GM21717 (cell line): ENCODE results near the gene SMARCC2.
"Not testable (repeated sequence)": the region's sequence is repeated elsewhere in the genome, so short reads cannot be mapped to it uniquely, and the experiment has no call there.

Experiments used
- ATAC-seq: cut with Tn5 transposase; IDR thresholded peaks from one replicate; pipeline ENCODE4 v1.9.1; 2021; ENCODE audit warnings: mild to moderate bottlenecking, moderate library complexity; ENCODE audit not compliant: unreplicated experiment

The SMARCC2 gene

DNA sequence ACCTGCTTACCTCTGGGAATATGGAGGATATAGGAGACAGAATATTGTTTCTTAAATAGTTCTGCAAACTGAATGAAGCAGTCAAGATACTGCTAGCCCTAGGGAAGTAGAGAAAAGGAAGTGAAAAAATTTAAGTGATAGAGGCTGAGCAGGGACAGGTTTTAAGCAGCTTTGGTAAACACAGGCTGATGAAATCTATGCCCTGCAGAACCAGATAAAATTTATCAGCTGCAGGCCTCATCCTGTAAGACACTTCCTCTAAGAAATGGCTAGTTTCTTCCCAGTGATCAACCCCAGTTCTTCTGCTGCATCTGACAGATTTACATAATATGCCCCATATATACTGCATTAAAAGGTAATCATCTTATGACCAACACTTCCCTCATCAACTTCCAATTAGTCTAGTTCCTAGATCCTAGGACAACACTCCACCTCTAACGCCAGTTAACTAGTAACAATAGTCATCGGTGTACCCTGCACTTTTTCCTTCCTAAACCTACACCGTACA, 62.5 kb downstream of the SMARCC2 start:
- no peak for ATAC-seq

DNA sequence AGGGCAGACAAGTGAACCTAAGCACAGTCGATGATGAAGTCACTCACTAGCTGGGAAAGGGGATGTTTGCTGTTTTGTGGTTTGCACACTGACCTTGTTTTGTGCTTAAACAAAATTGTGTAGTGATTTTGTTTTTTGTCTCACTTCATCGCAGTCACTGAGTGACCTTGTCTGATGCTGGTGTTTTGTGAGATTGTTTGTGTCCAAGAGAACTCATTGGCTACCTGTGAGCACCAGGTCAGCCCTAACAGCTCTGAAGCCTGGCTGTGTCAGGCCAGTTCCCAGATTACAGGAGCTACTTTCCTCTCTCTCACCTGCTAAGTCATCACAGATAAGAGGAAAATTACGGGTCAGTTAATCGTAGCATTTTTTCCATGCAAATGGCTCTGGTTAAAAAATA, 65.2 kb downstream of the SMARCC2 start:
- no peak for ATAC-seq

DNA sequence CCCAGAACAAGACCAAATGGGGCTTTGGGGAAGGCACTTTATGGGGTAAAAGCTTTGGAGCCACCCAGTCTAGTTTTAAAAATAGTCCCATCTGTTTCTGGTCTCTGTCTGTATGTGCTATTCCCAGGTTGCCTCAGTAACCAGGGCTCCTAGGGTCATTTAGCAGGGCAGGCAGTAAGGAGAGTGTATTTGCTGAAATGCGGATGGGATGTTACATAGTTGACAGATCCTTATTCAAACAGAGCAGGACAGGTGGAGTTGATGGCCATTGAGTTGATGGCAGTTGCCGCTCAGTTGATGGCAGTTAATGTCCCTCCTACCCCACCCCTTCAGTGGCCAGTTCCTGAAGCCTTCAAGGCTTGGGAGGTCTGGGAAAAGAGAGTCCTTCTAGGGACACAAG, 66.6 kb downstream of the SMARCC2 start:
- ATAC-seq, result no peak

DNA sequence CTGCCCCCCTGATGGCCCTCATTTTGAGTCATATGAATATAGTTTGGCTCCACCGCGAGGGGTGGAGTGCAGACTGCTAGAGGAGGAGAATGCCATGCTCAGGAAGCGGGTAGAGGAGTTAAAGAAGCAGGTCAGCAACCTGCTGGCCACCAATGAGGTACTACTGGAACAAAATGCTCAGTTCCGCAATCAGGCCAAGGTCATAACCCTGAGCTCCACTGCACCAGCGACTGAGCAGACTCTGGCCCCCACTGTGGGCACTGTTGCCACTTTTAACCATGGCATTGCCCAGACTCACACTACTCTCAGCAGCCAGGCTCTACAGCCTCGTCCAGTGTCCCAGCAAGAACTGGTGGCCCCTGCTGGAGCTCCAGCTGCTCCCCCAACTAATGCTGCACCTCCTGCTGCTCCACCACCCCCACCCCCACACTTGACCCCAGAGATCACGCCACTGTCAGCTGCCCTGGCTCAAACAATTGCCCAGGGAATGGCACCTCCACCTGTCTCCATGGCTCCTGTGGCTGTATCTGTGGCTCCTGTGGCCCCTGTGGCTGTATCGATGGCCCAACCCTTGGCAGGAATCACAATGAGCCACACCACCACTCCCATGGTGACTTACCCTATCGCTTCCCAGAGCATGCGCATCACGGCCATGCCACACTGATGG, 67.9 kb downstream of the SMARCC2 start:
- no peak for ATAC-seq

DNA sequence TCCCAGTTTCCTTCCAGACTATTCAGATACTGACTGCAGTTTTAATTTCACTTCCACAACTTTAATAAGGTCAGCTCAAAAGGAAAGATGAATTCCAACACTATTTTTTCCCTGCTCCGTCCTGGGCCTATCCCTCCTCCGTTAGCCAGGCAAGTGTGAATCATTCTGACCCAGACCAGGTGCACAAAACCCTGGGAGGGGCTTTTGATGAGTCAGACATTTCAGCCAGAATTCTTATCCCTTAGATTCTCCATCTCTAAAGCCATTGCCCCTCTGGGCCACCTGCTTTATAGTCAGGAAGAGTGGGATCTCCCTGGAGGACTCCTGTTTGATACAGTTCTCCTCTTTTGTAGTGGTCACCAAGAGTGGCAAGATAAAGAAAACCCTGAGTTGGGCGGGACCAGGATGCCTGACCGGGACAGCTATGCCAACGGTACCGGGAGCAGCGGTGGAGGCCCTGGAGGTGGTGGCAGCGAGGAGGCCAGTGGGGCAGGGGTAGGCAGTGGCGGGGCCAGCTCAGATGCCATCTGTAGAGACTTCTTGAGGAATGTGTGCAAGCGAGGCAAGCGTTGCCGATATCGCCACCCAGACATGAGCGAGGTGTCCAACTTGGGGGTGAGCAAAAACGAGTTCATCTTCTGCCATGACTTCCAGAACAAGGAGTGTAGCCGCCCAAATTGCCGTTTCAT, 69.0 kb downstream of the SMARCC2 start:
- no peak for ATAC-seq

DNA sequence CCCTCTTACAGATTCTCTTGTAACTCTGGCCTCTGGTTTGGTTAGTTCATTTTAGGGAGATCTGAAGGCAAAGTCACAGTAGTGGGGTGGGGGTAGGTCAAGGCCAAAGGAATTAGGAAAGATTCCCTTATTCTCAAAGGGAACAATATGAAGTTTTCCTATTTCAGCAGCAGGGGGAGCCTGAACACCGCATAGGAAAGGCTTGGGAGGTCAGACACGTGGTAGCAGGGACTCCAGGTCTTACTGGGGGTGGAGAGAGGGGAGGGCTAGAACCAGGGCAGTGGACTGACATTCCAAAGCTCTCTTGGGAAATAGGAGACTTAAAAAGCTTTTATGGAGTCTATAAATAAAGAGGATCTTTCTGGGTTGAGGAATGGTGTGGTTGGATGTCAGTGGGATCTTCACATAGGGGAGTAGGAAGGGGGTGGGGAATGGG, 69.9 kb downstream of the SMARCC2 start:
- ATAC-seq, result no peak

DNA sequence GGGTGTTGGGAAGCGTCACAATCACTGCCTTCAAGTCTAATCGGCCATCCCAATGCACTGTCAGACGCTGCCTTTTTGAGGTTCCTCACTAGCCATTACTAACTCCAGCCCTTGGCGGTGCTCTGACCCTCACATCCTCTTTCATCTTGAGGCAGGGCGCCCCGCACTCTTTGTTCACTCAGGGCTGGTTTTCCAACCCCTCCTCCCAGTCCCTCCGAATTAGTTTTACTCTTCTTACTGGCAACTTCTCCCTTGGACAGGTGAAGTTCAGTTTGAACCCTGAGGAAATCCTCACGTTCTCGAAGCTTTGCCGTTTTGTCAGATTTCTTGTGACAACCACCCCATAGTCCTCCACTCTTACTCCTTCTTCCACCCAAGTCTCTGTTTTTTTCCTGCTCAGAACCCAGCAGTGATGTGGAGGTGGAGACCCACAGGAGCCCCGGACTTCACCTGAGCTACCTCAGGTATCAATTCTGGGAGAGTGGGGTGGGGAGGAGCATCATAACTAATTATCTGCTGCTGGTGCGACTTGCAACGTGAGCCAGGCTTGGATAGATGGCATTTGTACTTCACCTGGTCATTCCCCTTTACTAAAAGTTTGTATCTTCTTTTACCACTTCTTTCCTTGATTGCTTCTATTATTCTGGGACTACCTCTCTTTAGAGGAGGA, 70.5 kb downstream of the SMARCC2 start:
- ATAC-seq, result peak; percentile 2

DNA sequence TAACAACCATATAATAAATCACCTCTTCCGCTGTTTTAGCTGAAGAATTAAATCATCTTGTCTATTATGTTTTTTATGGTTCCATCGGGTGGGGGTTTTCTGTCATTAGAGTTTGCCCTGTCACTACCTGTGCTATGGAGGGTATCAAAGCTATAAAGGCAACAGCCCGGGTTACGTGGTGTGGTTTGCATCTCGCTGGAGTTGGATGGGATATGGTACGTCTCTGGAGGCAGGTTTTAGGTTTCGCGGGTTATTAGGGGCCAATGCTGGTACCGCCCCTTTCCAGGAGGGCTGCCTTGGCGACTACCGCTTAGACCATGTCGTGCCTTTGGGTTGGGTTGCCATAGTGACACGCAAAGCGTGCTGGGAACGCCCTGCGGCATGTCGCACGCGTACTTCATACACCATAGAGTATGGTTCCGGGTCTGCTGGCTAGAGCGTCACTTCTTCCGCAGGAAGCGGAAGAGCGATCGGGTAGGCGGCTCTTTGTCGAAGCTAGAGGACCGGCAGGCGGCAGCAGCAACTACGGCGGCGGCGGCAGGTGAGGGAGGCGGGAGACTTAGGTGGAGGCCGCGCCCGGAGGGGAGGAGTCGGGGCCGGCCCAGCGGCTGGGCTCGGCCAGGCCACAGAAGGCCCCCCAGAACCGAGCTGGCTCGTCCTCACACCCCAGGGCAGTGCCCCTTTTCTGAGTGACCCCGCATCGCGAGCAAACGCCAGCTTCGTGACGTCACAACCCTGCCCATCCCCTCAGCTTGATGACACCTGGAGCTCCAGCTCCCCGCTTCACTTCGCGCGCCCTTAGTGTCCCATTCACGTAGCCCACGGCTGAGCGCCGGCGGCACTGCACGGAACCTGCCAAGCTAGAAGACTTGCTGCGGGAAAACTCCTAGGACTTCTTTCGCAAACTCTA, 71.2 kb downstream of the SMARCC2 start, which contains the start of gene ZC3H10:
Gene ZC3H10, plus strand, starts transcription at position 489 of the 910 bp plus-strand sequence. CDS start 2,297 bp downstream, outside the sequence.
- peak; percentile 80 for ATAC-seq

DNA sequence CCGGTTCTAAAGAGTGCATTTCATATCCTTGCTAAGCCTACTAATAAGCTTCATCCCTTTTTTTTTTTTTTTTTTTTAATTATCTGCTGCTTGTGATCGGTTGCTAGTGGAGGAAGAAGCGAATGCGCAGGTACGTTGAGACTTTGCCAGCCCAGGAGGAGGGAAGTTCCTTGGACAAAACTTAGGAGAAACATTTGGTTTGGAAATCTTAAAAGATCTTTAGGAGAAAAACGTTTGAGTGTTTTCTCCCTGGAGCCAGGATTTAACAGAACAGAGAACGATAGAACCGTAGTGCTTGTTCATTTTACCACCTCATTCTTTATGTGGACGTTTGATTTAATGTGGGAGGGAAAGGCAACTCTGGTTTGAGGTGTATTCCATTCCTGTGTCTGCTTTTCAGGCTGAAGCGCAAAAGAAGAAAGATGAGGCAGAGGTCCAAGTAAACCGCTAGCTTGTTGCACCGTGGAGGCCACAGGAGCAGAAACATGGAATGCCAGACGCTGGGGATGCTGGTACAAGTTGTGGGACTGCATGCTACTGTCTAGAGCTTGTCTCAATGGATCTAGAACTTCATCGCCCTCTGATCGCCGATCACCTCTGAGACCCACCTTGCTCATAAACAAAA, 72.1 kb downstream of the SMARCC2 start:
- not testable (repeated sequence) for ATAC-seq

DNA sequence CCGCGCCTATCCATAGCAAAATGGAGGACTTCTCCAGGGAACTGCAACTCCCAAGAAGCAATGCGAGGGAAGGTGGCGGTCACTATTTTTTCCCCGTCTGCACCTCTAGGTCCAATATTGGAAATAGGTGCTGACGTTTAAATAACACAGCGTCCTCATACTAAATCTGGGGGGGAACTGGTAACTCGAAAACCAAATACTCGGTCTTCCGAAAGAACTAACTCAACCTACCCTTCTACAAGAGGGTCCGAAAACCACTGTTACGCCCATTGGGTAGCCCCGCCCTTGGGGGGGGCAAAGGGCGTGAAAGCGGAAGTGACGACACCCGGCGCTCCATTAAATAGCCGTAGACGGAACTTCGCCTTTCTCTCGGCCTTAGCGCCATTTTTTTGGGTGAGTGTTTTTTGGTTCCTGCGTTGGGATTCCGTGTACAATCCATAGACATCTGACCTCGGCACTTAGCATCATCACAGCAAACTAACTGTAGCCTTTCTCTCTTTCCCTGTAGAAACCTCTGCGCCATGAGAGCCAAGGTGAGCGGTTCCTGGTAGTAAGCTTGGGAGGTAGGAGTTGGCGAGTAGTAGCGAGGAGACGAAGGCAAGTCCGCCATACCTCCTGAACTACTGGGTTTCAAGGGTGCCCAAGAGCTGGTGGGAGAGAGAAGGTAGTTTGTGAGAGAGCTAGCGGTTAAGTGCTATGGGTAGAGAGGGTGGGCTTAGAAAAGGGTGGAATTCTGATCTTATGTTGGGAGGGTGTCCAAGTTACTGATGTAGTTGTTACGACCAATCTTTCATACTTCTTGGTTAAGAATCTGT, 72.8 kb downstream of the SMARCC2 start, which contains the start of gene RPL41:
Gene RPL41, plus strand, starts transcription at position 367 of the 815 bp plus-strand sequence.
- ATAC-seq, result peak; percentile 45

DNA sequence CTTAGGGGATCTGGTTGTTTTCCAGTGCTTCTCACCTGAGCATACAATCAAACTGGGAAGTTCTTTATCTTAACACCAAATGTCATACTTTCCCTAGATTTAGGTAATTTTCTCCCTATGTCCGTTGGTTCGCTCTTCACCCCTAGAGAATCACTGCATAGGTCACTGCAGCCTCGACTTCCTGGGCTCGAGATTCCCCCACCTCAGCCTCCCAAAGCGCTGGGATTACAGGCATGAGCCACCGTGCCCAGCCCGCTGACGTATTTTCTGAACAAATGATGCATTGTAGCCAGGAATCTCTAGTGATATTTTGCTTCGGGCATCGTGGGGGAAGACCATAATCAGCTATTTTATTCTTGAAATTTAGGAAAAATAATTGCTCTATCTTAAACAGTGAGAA, 74.0 kb downstream of the SMARCC2 start:
- no peak for ATAC-seq

DNA sequence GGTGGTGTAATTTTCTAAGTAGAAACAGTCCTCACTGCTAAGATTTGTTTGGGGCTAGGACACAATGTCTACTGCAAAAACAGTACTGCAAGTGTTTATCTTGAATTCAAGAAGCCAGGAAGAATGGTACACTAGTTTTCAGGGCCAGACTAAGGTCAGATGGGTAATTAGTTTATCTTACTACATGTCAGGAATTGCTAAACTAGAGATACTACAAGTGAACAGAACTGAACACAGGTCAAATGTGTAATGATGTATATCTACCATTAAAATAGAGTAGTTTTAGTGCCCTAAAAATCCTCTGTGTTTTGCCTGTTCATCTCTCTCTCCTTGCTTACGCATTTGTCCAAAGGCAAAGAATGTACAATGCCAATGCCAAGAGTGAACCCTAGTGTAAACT, 75.2 kb downstream of the SMARCC2 start:
- no peak for ATAC-seq
